ENCODE data around the gene ZNF667. TPM values are rescaled to one million over a fixed set of nuclear protein-coding genes. Genes with fewer than 3 reads are reported as not detected.

Gene ZNF667
- total RNA-seq, 1 experiment from 2014 or later = 2.9 TPM

- peak; percentile 100 for DNase-seq (ENCODE audit: low spot score)
Observed at GRCh38 chr19:56393119-56394012, 83.8 kb downstream of the ZNF667 start, which contains the start of gene ZNF582. ZNF582 (minus strand) TSS chr19:56393534; CDS start chr19:56391752, 1,782 bp downstream.

Other genes with a start within 250 kb of the ZNF667 start
- gene EDDM13, start 204.6 kb downstream of the ZNF667 start, total RNA-seq (2014; rRNA removed; shearing (Covaris generic)) = not detected in 2 replicates
- gene ZSCAN5A, start 162.5 kb downstream of the ZNF667 start, total RNA-seq (2014; rRNA removed; shearing (Covaris generic)) = 7.0 and 12.7 TPM in 2 replicates
- 6.8 and 8.8 TPM in 2 replicates for gene ZNF582, start 83.8 kb downstream of the ZNF667 start, total RNA-seq (2014; rRNA removed; shearing (Covaris generic))
- 10.6 and 12.4 TPM in 2 replicates for gene ZNF583, start 73.0 kb downstream of the ZNF667 start, total RNA-seq (2014; rRNA removed; shearing (Covaris generic))
- 1.4 and 1.6 TPM in 2 replicates for gene ZNF471, start 30.5 kb upstream of the ZNF667 start, total RNA-seq (2014; rRNA removed; shearing (Covaris generic))
- 3.9 and 4.7 TPM in 2 replicates for gene ZFP28, start 61.6 kb upstream of the ZNF667 start, total RNA-seq (2014; rRNA removed; shearing (Covaris generic))
- 0.68 and 1.6 TPM in 2 replicates for gene ZNF470, start 90.1 kb upstream of the ZNF667 start, total RNA-seq (2014; rRNA removed; shearing (Covaris generic))
- 11.5 and 13.2 TPM in 2 replicates for gene ZNF71, start 118.0 kb upstream of the ZNF667 start, total RNA-seq (2014; rRNA removed; shearing (Covaris generic))
- not detected in 2 replicates for gene SMIM17, start 165.8 kb upstream of the ZNF667 start, total RNA-seq (2014; rRNA removed; shearing (Covaris generic))
- 0.04 TPM in 1 of 2 replicates, not detected in the other for gene ZNF835, start 194.4 kb upstream of the ZNF667 start, total RNA-seq (2014; rRNA removed; shearing (Covaris generic))